IMR-90 (cell line): ENCODE data around the gene SOST. TPM values are rescaled to one million over a fixed set of nuclear protein-coding genes. Genes with fewer than 3 reads are reported as not detected.

ENCODE experiments used
- ATAC-seq: fragments of 200-7000 bp; cut with Tn5 transposase; 2 replicates; pipeline ENCODE4 v1.9.1; 2020; ENCODE audit warnings: low read depth, mild to moderate bottlenecking, moderate library complexity
- BruUV-seq: library from RNA; stranded (reverse); fragments of 400-500 nt; replicated peaks from 2 replicates; lab custom pipeline; 2021; lab: Mats Ljungman, UMichigan
- CTCF ChIA-PET: fragments of 300-600 bp; formaldehyde crosslinking; extraction: SDS; loops from one replicate; lab custom pipeline; 2021; ENCODE audit warnings: antibody characterized with exemption; lab: Yijun Ruan, JAX
- POLR2A ChIA-PET: fragments of 300-600 bp; sonication (Branson Sonifier 250); formaldehyde crosslinking; loops from one replicate; lab custom pipeline; 2022; ENCODE audit warnings: antibody characterized with exemption; ENCODE audit not compliant: unreplicated experiment; lab: Charles Lee
- DNase-seq: peaks from one replicate; pipeline ENCODE4 v3.0.0; 2013
- H2AFZ ChIP-seq: replicated peaks from 2 replicates; pipeline ENCODE3; 2013; ENCODE audit warnings: low read length, mild to moderate bottlenecking; ENCODE audit not compliant: poor library complexity
- H2AK5ac ChIP-seq: 2 replicates; pipeline ENCODE4 v1.6.1; 2013; ENCODE audit warnings: low read depth, low read length, inconsistent platforms
- H2AK9ac ChIP-seq: replicated peaks from 2 replicates; pipeline ENCODE3; 2013; ENCODE audit warnings: mild to moderate bottlenecking, low read depth, low read length, moderate library complexity; ENCODE audit not compliant: poor library complexity
- H2BK120ac ChIP-seq: 2 replicates; pipeline ENCODE4 v1.6.1; 2013; ENCODE audit warnings: low read depth, low read length, inconsistent platforms
- H2BK15ac ChIP-seq: 3 replicates; pipeline ENCODE4 v1.6.1; 2013; ENCODE audit warnings: low read depth, low read length, inconsistent platforms
- H2BK20ac ChIP-seq: 2 replicates; pipeline ENCODE4 v1.6.1; 2013; ENCODE audit warnings: low read depth, mild to moderate bottlenecking, inconsistent platforms, low read length, moderate library complexity
- H2BK5ac ChIP-seq: 2 replicates; pipeline ENCODE4 v1.6.1; 2013; ENCODE audit warnings: mild to moderate bottlenecking, low read depth, low read length, inconsistent platforms; ENCODE audit not compliant: poor library complexity, severe bottlenecking
- H3K14ac ChIP-seq: replicated peaks from 2 replicates; pipeline ENCODE4 v1.6.1; 2013; ENCODE audit warnings: low read depth, low read length, inconsistent platforms
- H3K18ac ChIP-seq: 2 replicates; pipeline ENCODE4 v1.6.1; 2013; ENCODE audit warnings: low read depth, low read length, control low read depth
- H3K23ac ChIP-seq: 2 replicates; pipeline ENCODE4 v1.6.1; 2013; ENCODE audit warnings: low read depth, low read length, inconsistent platforms
- H3K27ac ChIP-seq: 2 replicates; pipeline ENCODE4 v1.5.1; 2013; ENCODE audit warnings: mild to moderate bottlenecking, control low read depth, low read length; ENCODE audit not compliant: insufficient read depth
- H3K27me3 ChIP-seq: 2 replicates; pipeline ENCODE4 v1.6.1; 2013; ENCODE audit warnings: low read length; ENCODE audit not compliant: control insufficient read depth, insufficient read depth
- H3K36me3 ChIP-seq: 2 replicates; pipeline ENCODE4 v1.6.1; 2013; ENCODE audit warnings: low read length, mixed read lengths; ENCODE audit not compliant: control insufficient read depth, insufficient read depth
- H3K4ac ChIP-seq: 2 replicates; pipeline ENCODE4 v1.6.1; 2013; ENCODE audit warnings: low read depth, low read length, inconsistent platforms
- H3K4me1 ChIP-seq: 2 replicates; pipeline ENCODE4 v1.6.1; 2013; ENCODE audit warnings: low read length, mixed read lengths; ENCODE audit not compliant: control insufficient read depth, insufficient read depth
- H3K4me2 ChIP-seq: 2 replicates; pipeline ENCODE4 v1.6.1; 2013; ENCODE audit warnings: low read depth, mild to moderate bottlenecking, control low read depth, low read length, moderate library complexity
- H3K4me3 ChIP-seq: 2 replicates; pipeline ENCODE4 v1.5.1; 2013; ENCODE audit warnings: low read depth, mild to moderate bottlenecking, control low read depth, low read length, moderate library complexity; ENCODE audit not compliant: insufficient read depth
- H3K56ac ChIP-seq: 2 replicates; pipeline ENCODE4 v1.6.1; 2013; ENCODE audit warnings: low read length, inconsistent platforms; ENCODE audit not compliant: insufficient read depth; ENCODE audit errors: extremely low read depth
- H3K79me1 ChIP-seq, 2 experiments: 2 replicates each; pipeline ENCODE4 v1.6.1; 2013; ENCODE audit warnings: low read length in 2 of 2, inconsistent platforms in 1 of 2, low read depth in 1 of 2
- H3K9ac ChIP-seq: 2 replicates; pipeline ENCODE4 v1.6.1; 2013; ENCODE audit warnings: low read depth, low read length, control low read depth
- H3K9me1 ChIP-seq: 2 replicates; pipeline ENCODE4 v1.6.1; 2013; ENCODE audit warnings: low read length, inconsistent platforms; ENCODE audit not compliant: insufficient read depth
- H3K9me3 ChIP-seq: 2 replicates; pipeline ENCODE4 v1.6.1; 2013; ENCODE audit warnings: low read length; ENCODE audit not compliant: control insufficient read depth, insufficient read depth
- H4K20me1 ChIP-seq: 2 replicates; pipeline ENCODE4 v1.6.1; 2013; ENCODE audit warnings: low read length, inconsistent platforms; ENCODE audit not compliant: insufficient read depth
- H4K5ac ChIP-seq: 2 replicates; pipeline ENCODE4 v1.6.1; 2013; ENCODE audit warnings: mild to moderate bottlenecking, low read depth, low read length, control low read depth
- H4K8ac ChIP-seq, 2 experiments: 2 replicates each; pipeline ENCODE4 v1.6.1; 2013; ENCODE audit warnings: low read depth in 2 of 2, low read length in 2 of 2, control low read depth in 1 of 2, inconsistent platforms in 1 of 2
- H4K91ac ChIP-seq: 2 replicates; pipeline ENCODE4 v1.6.1; 2013; ENCODE audit warnings: low read depth, low read length, inconsistent platforms; ENCODE audit not compliant: insufficient read depth
- NFE2L2 ChIP-seq: fragments of 150-350 bp; IDR thresholded peaks from 2 replicates; pipeline ENCODE4 v1.6.1; 2016; ENCODE audit warnings: low read depth, mild to moderate bottlenecking, low read length
- RFX5 ChIP-seq: IDR thresholded peaks from 2 replicates; pipeline ENCODE4 v1.8.0; 2012; ENCODE audit warnings: low read depth, mild to moderate bottlenecking, low read length, moderate library complexity
- WGBS, 2 experiments: methylation state at CpG; one replicate each; pipeline versions ENCODE4 v1.1.5 to v1.1.7; 2013; ENCODE audit warnings: missing lambda C conversion rate in 2 of 2; ENCODE audit not compliant: insufficient read length in 1 of 2; ENCODE audit errors: extremely low coverage in 2 of 2; 5-methylcytosine and 5-hydroxymethylcytosine counted together
- dilution Hi-C: fragments of 300-500 bp; cut with HindIII; formaldehyde crosslinking; loops from one replicate; pipeline ENCODE4 v1.14.3; 2018; ENCODE audit warnings: low sequenced_read_pairs; ENCODE audit not compliant: unreplicated experiment
- in situ Hi-C: fragments of 300-500 bp; cut with MboI; formaldehyde crosslinking; loops from 3 replicates; pipeline ENCODE4 v1.14.3; 2019; ENCODE audit warnings: low sequenced_read_pairs, inconsistent platforms, mixed read lengths
- intact Hi-C: fragments of 100-400 bp; cut with micrococcal nuclease; formaldehyde crosslinking; loops from 2 replicates; pipeline ENCODE4 v1.10.0; 2022
- polyA plus RNA-seq, 3 experiments: library from polyadenylated mRNA; depleted of rRNA; stranded (reverse); fragments of >200 nt; gene quantifications; 2 replicates each; pipeline ENCODE4 v1.2.3, GENCODE V29; 2012; ENCODE audit warnings: low replicate concordance in 1 of 3
- total RNA-seq: library from RNA; depleted of rRNA; stranded (reverse); fragments of >200 nt; gene quantifications from 2 replicates; pipeline ENCODE4 v1.2.3, GENCODE V29; 2012

The SOST gene
- total and polyA plus RNA-seq, 2 of the 4 experiments (the other 2 are of a cell fraction): not detected

DNA sequence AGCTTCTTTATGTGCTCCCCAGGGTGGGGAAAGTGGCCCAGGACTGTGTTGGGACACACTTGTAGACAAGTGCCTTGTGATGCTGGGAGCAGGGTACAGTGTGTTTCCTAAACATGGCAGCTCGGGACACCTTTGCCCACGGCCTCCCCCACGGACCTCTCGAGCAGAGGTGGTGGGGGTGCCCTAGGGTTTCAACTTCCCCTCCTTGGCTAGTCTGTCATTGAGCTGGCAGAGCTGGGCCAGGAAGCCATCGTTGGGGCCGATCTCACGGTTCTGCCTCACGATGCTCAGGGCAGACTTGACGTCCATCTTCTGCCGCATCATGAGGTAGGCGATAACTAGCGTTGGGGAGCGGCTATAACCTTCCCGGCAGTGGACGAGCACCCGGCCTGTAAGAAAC is 10.8 kb upstream of the SOST start:
- dilution Hi-C loops (no loop called here), intact Hi-C loops (no loop called here), in situ Hi-C loops (no loop called here)
- no TSS peak for BruUV-seq
- no peak overlapping the region for H2BK20ac ChIP-seq
- no peak overlapping the region for H2AK5ac ChIP-seq
- no peak overlapping the region for H3K4me3 ChIP-seq
- H3K23ac ChIP-seq: no peak overlapping the region
- no peak overlapping the region for H4K5ac ChIP-seq
- H3K36me3 ChIP-seq: peaks cover 45% of the 10 kb centered on the region
- peaks cover 6 to 24% of the 10 kb centered on the region in 2 experiments; a peak in 2 of 4 replicates for H3K79me1 ChIP-seq
- H4K91ac ChIP-seq: no peak overlapping the region
- no peak overlapping the region for H3K4ac ChIP-seq
- H3K4me2 ChIP-seq: no peak overlapping the region
- no peak overlapping the region for H4K8ac ChIP-seq
- H3K9me1 ChIP-seq: peaks cover 4% of the 10 kb centered on the region; the same call in 1 of the 2 replicates
- ATAC-seq (no peak), DNase-seq (no peak)
- H3K56ac ChIP-seq: no peak overlapping the region
- ChIA-PET CTCF (no interaction called here), POLR2A (no interaction called here)
- no peak overlapping the region for H2AFZ ChIP-seq
- no peak overlapping the region for H3K14ac ChIP-seq
- no peak overlapping the region for H3K27ac ChIP-seq
- H4K20me1 ChIP-seq: peaks cover 5% of the 10 kb centered on the region
- no peak overlapping the region for H3K18ac ChIP-seq
- TF ChIP-seq RFX5 (no peak), NFE2L2 (no peak)
- no peaks in the 10 kb centered on the region for H3K27me3 ChIP-seq
- H2BK15ac ChIP-seq: no peak overlapping the region
- H3K9me3 ChIP-seq: no peaks in the 10 kb centered on the region
- 97% methylated on average over 16 of the region's 16 CpGs; no CpG with 5 or more reads in 1 of the 2 experiments for WGBS, 2 experiments
- no peak overlapping the region for H3K9ac ChIP-seq
- peak overlapping the region; percentile 18 for H2AK9ac ChIP-seq
- H3K4me1 ChIP-seq: peaks cover 2% of the 10 kb centered on the region; the same call in 1 of the 2 replicates
- no peak overlapping the region for H2BK120ac ChIP-seq
- H2BK5ac ChIP-seq: no peak overlapping the region
